GM12892 (cell line): ENCODE measurements around the gene PRRC2A.

Experiments used
- POLR2A ChIP-seq: IDR thresholded peaks from 2 replicates; pipeline ENCODE4 v1.6.1; 2011; ENCODE audit warnings: low read depth, low read length, control low read depth
- POLR2AphosphoS5 ChIP-seq: IDR thresholded peaks from 2 replicates; pipeline ENCODE4 v1.6.1; 2011; ENCODE audit warnings: low read depth, low read length, control low read depth
- TAF1 ChIP-seq: IDR thresholded peaks from 2 replicates; pipeline ENCODE4 v1.6.1; 2011; ENCODE audit warnings: low read depth, mild to moderate bottlenecking, control low read depth, low read length, borderline replicate concordance

GRCh38 chr6:31575952-31576685, 44.4 kb upstream of the PRRC2A start:
- no peak for TF ChIP-seq POLR2A
- no peak for TF ChIP-seq TAF1
- no peak for TF ChIP-seq POLR2AphosphoS5
